AG09309 (cell line): Measurements from ENCODE around the gene MED13L.

Experiments
- DNase-seq: peaks from one replicate; pipeline ENCODE4 v3.0.0-alpha.2; 2010; ENCODE audit warnings: low read depth
- H3K4me3 ChIP-seq: 2 replicates; pipeline ENCODE4 v1.5.1; 2011; ENCODE audit warnings: mild to moderate bottlenecking, low read depth, low read length, moderate library complexity; ENCODE audit not compliant: control insufficient read depth
- TF ChIP-seq, protein P1 (sequence below): IDR thresholded peaks from 2 replicates; pipeline ENCODE4 v1.5.1; 2011; ENCODE audit warnings: mild to moderate bottlenecking, low read depth, low read length, inconsistent platforms; ENCODE audit not compliant: insufficient read depth, control insufficient read depth; ENCODE audit errors: missing control alignments

Gene MED13L

DNA sequence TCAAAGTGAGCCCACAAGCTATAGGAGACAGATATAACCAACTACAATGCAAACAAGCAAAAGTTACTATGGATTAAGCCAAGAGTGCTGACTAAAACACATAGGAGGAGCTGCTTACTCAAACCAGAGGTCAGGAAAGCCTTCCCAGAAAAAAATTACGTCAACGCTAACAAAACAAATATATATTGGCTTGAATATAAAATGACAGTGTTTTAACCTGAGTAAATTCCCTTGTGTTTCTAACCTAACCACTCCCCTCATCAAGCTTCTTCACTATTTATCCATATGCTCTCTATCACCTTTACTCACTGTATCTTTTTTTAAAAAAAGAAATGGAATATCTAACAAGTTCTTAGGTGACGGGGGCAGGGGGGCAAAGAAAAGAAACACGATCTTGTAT, 115.9 kb downstream of the MED13L start:
- DNase-seq: no peak
- H3K4me3 ChIP-seq: no peak overlapping the region
- TF ChIP-seq, protein P1, sequence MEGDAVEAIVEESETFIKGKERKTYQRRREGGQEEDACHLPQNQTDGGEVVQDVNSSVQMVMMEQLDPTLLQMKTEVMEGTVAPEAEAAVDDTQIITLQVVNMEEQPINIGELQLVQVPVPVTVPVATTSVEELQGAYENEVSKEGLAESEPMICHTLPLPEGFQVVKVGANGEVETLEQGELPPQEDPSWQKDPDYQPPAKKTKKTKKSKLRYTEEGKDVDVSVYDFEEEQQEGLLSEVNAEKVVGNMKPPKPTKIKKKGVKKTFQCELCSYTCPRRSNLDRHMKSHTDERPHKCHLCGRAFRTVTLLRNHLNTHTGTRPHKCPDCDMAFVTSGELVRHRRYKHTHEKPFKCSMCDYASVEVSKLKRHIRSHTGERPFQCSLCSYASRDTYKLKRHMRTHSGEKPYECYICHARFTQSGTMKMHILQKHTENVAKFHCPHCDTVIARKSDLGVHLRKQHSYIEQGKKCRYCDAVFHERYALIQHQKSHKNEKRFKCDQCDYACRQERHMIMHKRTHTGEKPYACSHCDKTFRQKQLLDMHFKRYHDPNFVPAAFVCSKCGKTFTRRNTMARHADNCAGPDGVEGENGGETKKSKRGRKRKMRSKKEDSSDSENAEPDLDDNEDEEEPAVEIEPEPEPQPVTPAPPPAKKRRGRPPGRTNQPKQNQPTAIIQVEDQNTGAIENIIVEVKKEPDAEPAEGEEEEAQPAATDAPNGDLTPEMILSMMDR: no peak

DNA sequence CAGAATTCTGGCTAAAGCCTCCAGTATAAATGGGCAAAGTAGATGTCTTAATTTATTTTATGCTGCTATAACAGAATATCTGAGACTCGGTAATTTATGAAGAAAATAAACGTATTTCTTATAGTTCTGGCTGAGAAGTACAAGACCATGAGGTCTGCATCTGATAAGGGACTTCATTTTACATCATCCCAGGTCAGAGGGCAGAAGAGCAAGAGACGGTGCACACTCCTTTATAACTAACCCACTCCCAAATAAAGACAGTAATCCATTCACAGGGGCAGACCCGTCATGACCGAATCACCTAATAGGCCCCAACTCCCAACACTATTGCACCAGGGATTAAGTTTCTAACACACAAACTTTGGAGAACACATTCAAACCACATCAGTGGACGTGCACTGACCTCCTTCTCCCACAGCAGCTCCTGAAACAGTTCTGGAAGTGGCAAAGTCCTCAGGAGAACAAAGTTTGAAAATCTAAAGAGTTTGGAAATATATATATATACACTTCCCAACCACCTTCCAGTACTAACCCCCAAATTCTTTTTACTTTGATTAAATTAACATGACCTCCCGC, 116.5 kb downstream of the MED13L start:
- H3K4me3 ChIP-seq: no peak overlapping the region
- no peak for DNase-seq
- TF ChIP-seq, protein P1: no peak

DNA sequence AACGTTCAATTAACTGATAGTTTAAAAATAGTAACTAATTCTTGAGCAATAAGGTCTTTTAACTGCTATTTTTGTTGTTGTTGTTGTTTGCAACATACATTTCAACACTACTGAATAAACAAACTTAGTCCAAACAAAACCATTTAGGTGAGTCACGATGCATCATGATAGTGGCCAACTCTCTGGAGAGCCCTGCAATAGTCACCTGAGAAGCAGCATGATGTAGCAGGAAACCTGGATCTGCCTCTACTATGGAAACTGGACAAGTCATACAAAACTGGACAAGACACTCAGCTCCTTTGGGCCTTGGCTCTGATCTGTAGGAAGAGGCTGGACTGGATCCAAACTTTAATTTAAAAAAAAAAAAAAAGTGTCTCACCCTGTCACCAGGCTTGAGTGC, 117.3 kb downstream of the MED13L start:
- H3K4me3 ChIP-seq: no peak overlapping the region
- no peak for DNase-seq
- TF ChIP-seq, protein P1: no peak

- TF ChIP-seq, protein P1: no peak
- no peak overlapping the region for H3K4me3 ChIP-seq
- DNase-seq: no peak
These were observed 117.8 kb downstream of the MED13L start for GRCh38 chr12:116159593-116160200.

DNA sequence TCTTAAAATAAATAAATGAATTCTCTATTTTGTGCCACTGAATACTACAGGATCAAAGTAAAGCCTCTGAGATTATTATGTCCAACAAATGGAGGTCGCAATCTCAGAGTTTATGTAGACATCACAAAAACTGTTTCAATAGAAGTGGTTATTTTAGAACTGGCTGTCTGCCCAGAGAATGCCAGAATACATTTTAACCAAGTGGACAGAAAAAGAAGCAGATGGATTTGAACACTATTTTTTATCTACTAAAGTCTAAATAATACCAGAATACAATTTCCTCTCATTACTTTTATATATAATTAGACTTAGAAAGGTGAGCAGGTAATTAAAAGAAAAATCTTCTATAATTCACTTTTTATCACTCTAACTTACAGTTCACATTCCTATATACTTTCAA, 118.3 kb downstream of the MED13L start:
- TF ChIP-seq, protein P1: no peak
- no peak overlapping the region for H3K4me3 ChIP-seq
- no peak for DNase-seq

GRCh38 chr12:116157845-116158267, 119.6 kb downstream of the MED13L start:
- TF ChIP-seq, protein P1: no peak
- H3K4me3 ChIP-seq: no peak overlapping the region
- no peak for DNase-seq
